ENCODE measurements around the gene FOXK1.
"Not testable (repeated sequence)": the region's sequence is repeated elsewhere in the genome, so short reads cannot be mapped to it uniquely, and the experiment has no call there.

The FOXK1 gene

DNA sequence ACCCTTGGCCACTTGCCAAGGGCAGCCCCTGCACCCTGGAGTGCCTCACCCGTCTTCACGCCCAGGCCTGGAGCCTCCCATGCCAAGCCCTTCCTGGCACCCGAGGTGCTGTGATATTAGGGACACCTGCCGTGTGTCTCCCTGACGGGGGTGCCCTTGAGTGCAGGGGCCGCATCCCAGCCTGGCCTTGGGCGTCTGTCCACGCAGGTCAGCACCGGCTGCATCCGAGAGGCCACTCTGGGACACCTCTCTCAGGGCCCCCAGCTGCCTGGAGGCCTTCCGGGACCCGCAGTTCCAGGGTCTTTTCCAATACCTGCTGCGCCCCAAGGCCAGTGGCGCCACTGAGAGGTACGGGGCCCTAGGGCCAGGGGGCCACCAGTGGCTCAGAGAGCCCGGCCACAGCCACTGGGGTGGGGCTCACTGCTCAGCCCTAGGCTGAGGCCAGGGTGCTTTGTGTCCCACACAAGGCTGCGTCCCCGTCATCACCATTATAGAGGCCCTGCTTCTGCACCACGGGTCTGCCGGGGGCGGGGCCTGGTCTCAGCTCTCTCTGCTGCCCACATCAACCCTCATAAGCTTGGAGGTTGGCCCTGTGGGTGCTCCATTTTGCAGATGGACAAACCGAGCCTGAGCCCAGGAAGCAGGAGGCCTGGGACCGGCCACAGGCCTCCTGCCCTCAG lies 106.0 kb downstream of the FOXK1 start:
- no peak for DNase-seq

- DNase-seq: no peak
Observed at GRCh38 chr7:4788627-4789189, 106.6 kb downstream of the FOXK1 start.

- no peak for DNase-seq
Observed at GRCh38 chr7:4789194-4790077, 107.3 kb downstream of the FOXK1 start.

- no peak for DNase-seq
Observed at GRCh38 chr7:4790078-4790465, 108.0 kb downstream of the FOXK1 start.

DNA sequence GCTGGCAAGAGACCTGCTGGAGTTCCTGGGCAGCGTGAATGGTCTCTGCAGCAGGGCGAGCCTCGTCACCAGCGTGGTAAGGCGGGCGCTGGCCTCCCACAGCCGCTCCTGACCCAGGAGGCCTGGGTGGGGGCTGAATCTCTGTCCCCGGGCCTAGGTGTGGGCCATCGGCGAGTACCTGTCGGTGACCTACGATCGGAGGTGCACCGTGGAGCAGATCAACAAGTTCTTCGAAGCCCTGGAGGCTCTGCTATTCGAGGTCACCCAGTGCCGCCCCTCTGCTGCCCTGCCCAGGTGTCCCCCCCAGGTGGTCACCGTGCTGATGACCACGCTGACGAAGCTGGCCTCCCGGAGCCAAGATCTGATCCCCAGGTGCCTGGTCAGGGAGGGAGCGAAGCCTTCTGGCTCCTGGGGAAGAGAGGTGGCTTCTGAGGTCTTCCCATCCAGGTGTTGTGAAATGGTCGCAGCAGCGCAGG lies 108.5 kb downstream of the FOXK1 start:
- DNase-seq: no peak

GRCh38 chr7:4791101-4791737 lies 109.1 kb downstream of the FOXK1 start:
- no peak for DNase-seq

DNA sequence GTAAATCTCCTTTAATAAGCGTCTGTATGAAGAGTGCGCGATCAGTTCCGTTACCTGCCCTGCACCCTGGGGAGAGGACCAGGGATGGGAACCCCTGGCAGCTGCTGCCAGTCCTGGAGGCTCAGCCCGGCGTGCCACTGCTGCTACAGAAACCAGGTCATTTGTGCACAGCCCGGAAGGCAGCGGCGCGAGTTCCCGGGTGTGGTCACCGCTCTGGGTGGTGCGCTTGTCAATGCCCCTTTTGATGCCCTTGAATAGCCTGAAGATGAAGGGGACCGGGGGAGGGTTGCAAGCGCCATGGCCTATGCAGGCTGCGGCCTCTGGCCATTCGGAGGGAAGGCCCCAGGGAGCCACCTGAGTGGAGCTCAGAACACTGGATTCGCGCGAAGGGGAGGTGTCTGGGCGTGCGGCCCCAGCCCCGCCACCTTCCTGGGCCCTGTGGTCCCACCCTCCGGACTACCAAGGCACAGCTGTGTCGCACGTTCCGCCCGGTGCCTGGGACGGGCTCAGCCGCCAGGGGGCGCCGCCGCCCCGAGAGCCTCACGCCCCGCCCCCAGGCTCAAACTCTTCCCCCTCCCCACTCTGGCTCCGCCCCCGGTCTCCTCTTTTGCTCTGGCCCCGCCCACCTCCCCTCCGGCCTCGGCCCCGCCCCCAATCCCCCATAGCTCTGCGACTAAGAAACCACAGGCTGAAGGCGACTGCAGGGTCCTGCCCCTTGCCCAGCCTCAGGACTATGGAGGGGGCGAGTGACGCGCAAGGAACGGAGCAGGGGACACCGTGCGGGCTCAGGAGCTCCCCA lies 109.8 kb downstream of the FOXK1 start:
- no peak for DNase-seq

DNA sequence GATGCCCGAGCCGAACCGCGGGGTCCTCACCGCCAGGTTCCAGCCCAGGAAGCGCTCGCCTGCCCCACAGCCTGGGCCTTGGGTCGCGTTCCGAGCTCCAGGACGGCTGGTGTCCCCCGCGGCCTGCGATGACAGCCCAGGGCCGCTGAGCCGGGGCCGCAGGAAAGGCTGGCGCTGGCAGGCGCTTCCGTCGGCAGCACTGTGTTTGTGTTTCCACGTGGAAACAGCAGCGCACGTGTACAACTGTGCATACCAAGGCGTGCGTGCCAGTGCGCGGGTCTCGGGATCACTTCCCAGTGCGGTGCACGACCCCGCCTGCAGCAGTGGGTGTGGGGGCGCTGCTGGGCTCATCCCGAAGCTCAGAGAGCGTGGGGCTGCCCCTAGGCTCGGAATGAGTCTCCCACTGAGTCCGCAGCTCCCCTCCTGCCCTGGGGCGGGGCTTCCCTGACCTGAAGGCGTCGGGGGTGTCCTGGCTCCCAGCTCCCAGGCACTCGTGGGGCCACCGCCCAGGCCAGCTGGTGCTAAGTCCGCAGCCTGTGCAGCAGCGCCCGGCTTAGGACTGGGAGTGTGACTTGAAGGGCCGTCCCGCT lies 110.5 kb downstream of the FOXK1 start:
- no peak for DNase-seq

- DNase-seq: not testable (repeated sequence)
Observed at GRCh38 chr7:4793385-4793993, 111.4 kb downstream of the FOXK1 start.

DNA sequence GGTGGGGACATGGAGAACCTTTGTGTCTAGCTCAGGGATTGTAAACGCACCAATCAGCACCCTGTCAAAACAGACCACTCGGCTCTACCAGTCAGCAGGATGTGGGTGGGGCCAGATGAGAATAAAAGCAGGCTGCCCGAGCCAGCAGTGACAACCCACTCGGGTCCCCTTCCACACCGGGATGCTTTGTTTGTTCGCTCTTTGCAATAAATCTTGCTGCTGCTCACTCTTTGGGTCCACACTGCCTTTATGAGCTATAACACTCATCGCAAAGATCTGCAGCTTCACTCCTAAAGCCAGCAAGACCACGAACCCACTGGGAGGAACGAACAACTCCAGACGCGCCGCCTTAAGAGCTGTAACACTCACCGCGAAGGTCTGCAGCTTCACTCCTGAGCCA lies 112.1 kb downstream of the FOXK1 start:
- not testable (repeated sequence) for DNase-seq

GRCh38 chr7:4794591-4795350 lies 112.7 kb downstream of the FOXK1 start:
- DNase-seq: no peak

- no peak for DNase-seq
Observed at GRCh38 chr7:4796453-4796852, 114.4 kb downstream of the FOXK1 start.

DNA sequence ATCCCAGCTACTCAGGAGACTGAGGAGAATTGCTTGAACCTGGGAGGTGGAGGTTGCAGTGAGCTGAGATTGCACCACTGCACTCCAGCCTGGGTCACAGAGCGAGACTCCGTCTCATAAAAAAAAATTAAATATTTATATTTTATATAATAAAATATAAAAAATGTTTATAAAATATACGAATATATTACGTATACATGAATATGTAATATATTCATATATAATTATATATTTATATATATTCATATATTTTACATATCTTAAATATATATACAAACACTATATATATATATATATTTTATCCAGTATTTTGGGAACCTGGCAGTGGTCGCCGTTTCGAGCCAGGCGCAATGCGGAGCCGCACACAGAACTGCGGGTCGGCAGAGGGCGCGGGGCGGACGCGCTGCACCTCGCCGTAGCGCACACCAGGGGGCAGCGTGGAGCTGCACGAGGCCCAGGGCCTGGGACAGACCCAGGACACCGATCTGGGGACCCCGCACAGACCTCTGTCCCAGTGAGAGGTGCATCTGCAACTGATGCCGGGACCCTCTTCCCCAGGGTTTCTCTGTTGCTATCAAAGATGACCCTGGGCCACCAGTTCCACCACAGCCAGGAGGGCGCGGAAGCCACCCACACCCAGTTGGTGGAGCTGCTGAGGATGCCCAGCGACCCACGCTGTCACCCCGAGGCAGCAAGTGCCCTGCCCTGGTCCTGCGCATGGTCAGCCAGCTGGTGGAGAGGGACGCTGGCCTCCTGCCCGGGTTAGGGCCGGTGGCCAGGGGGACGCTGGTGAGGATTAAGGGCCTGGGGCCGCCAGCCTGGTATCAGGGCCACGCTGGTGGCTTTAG lies 116.0 kb downstream of the FOXK1 start:
- DNase-seq: no peak

GRCh38 chr7:4798706-4799235 lies 116.7 kb downstream of the FOXK1 start:
- no peak for DNase-seq

GRCh38 chr7:4799508-4800268 lies 117.6 kb downstream of the FOXK1 start:
- no peak for DNase-seq

- no peak for DNase-seq
Observed at GRCh38 chr7:4800487-4800886, 118.4 kb downstream of the FOXK1 start.

- DNase-seq: no peak
Observed at GRCh38 chr7:4800926-4801838, 119.1 kb downstream of the FOXK1 start.

- DNase-seq: no peak
Observed at GRCh38 chr7:4801839-4802231, 119.7 kb downstream of the FOXK1 start.
